Endothelial cell of umbilical vein (primary cell): ENCODE measurements around the gene PLCB4. TPM values are rescaled to one million over a fixed set of nuclear protein-coding genes. Genes with fewer than 3 reads are reported as not detected.

ENCODE experiments used
- BruUV-seq: library from RNA; stranded (reverse); fragments of 400-500 nt; replicated peaks from 2 replicates; lab custom pipeline; 2021; lab: Mats Ljungman, UMichigan
- CTCF ChIA-PET: fragments of 300-600, 350-600 bp; sonication (Branson Sonifier 250); formaldehyde crosslinking; loops from one replicate; lab custom pipeline; 2021; ENCODE audit warnings: antibody characterized with exemption, inconsistent platforms; lab: Charles Lee
- POLR2A ChIA-PET: fragments of 300-600, 350-600 bp; sonication (Branson Sonifier 250); formaldehyde crosslinking; loops from one replicate; lab custom pipeline; 2021; ENCODE audit warnings: antibody characterized with exemption, inconsistent platforms; lab: Charles Lee
- DNase-seq: peaks from one replicate; pipeline ENCODE4 v3.0.0-alpha.2; 2011; ENCODE audit warnings: low read depth, low spot score
- FAIRE-seq: peaks from 2 replicates; lab custom pipeline; 2011; peaks lifted over from hg19 to GRCh38; lab: Jason Lieb, UNC
- H2AFZ ChIP-seq: 2 replicates; pipeline ENCODE4 v1.6.0; 2012; ENCODE audit warnings: low read depth, low read length, control low read depth, inconsistent platforms
- H3K27ac ChIP-seq: 2 replicates; pipeline ENCODE4 v1.5.1; 2011; ENCODE audit warnings: low read depth, mild to moderate bottlenecking, control low read depth, low read length, moderate library complexity; ENCODE audit not compliant: insufficient read depth
- H3K27me3 ChIP-seq, 2 experiments: 2 replicates each; pipeline versions ENCODE4 v1.6.0 to v1.6.1; 2011; ENCODE audit warnings: low read length in 2 of 2, mixed read lengths in 1 of 2; ENCODE audit not compliant: control insufficient read depth in 2 of 2, insufficient read depth in 2 of 2
- H3K36me3 ChIP-seq, 2 experiments: 2 replicates in 1 of 2; 3 replicates in 1 of 2; pipeline ENCODE4 v1.5.1; 2011; ENCODE audit warnings: low read length in 2 of 2, mild to moderate bottlenecking in 1 of 2, moderate library complexity in 1 of 2; ENCODE audit not compliant: control insufficient read depth in 2 of 2, insufficient read depth in 2 of 2; ENCODE audit errors: extremely low read depth in 1 of 2
- H3K4me1 ChIP-seq: 3 replicates; pipeline ENCODE4 v1.5.1; 2011; ENCODE audit warnings: mild to moderate bottlenecking, low read length; ENCODE audit not compliant: control insufficient read depth, insufficient read depth; ENCODE audit errors: extremely low read depth
- H3K4me2 ChIP-seq: 2 replicates; pipeline ENCODE4 v1.6.1; 2011; ENCODE audit warnings: low read length, control low read depth, mixed read lengths; ENCODE audit not compliant: insufficient read depth
- H3K4me3 ChIP-seq, 3 experiments: fragments of 200-600 bp in 1 of 3; sonication (generic), shearing (Covaris generic) in 1 of 3; replicated peaks in 1 of 3; 2 replicates each; pipeline ENCODE4 v1.5.1; 2011 to 2016; ENCODE audit warnings: control low read depth in 3 of 3, low read length in 3 of 3, mild to moderate bottlenecking in 2 of 3, inconsistent platforms in 1 of 3, low read depth in 1 of 3, moderate library complexity in 1 of 3; ENCODE audit not compliant: insufficient read depth in 1 of 3
- H3K79me2 ChIP-seq: 2 replicates; pipeline ENCODE4 v1.6.0; 2012; ENCODE audit warnings: low read length, inconsistent platforms; ENCODE audit not compliant: control insufficient read depth, insufficient read depth
- H3K9ac ChIP-seq: replicated peaks from 2 replicates; pipeline ENCODE3; 2011; ENCODE audit warnings: low read length, control low read depth; ENCODE audit not compliant: insufficient read depth; ENCODE audit errors: extremely low read depth
- H3K9me1 ChIP-seq: replicated peaks from 3 replicates; pipeline ENCODE4 v1.6.0; 2011; ENCODE audit warnings: mild to moderate bottlenecking, low read length; ENCODE audit not compliant: control insufficient read depth, insufficient read depth; ENCODE audit errors: extremely low read depth
- H3K9me3 ChIP-seq: replicated peaks from 2 replicates; pipeline ENCODE4 v1.5.1; 2012; ENCODE audit warnings: low read length, inconsistent platforms; ENCODE audit not compliant: control insufficient read depth, insufficient read depth
- H4K20me1 ChIP-seq: replicated peaks from 2 replicates; pipeline ENCODE3; 2011; ENCODE audit warnings: mild to moderate bottlenecking, low read length; ENCODE audit not compliant: control insufficient read depth, insufficient read depth; ENCODE audit errors: extremely low read depth
- CTCF ChIP-seq, 2 donors: IDR thresholded peaks; 1 replicate in 1 of 2; 2 replicates in 1 of 2; pipeline ENCODE4 v1.5.1; 2011; ENCODE audit warnings: low read length in 2 of 2, mild to moderate bottlenecking in 2 of 2, moderate library complexity in 2 of 2, control low read depth in 1 of 2, inconsistent platforms in 1 of 2, low read depth in 1 of 2; ENCODE audit not compliant: insufficient read depth in 1 of 2; ENCODE audit errors: extremely low read depth in 1 of 2
- EZH2 ChIP-seq: IDR thresholded peaks from 2 replicates; pipeline ENCODE4 v1.6.1; 2012; ENCODE audit warnings: borderline replicate concordance, low read depth, mild to moderate bottlenecking, moderate library complexity, low read length, inconsistent platforms; ENCODE audit not compliant: severe bottlenecking
- FOS ChIP-seq: IDR thresholded peaks from 2 replicates; pipeline ENCODE4 v1.6.1; 2011; ENCODE audit warnings: mild to moderate bottlenecking, low read length, moderate library complexity, borderline replicate concordance; ENCODE audit not compliant: insufficient read depth
- GATA2 ChIP-seq: IDR thresholded peaks from 2 replicates; pipeline ENCODE4 v1.7.0; 2011; ENCODE audit warnings: low read depth, mild to moderate bottlenecking, moderate library complexity, mixed read lengths, low read length; ENCODE audit not compliant: insufficient read length, insufficient read depth
- JUN ChIP-seq: IDR thresholded peaks from 2 replicates; pipeline ENCODE4 v1.6.1; 2011; ENCODE audit warnings: borderline replicate concordance, low read depth; ENCODE audit not compliant: insufficient read length, insufficient read depth
- MAX ChIP-seq: IDR thresholded peaks from 2 replicates; pipeline ENCODE4 v1.6.1; 2011; ENCODE audit not compliant: insufficient read depth, insufficient read length
- MYC ChIP-seq: IDR thresholded peaks from one replicate; pipeline ENCODE4 v1.6.1; 2011; ENCODE audit warnings: mild to moderate bottlenecking, low read depth, low read length
- POLR2A ChIP-seq: IDR thresholded peaks from 2 replicates; pipeline ENCODE4 v1.6.1; 2012; ENCODE audit warnings: low read depth, mild to moderate bottlenecking, control low read depth, low read length
- POLR2AphosphoS5 ChIP-seq: IDR thresholded peaks from 2 replicates; pipeline ENCODE4 v1.6.1; 2012; ENCODE audit warnings: low read depth, mild to moderate bottlenecking, control low read depth, low read length, moderate library complexity; ENCODE audit not compliant: insufficient read depth
- dilution Hi-C: fragments of 300-500 bp; cut with MboI; formaldehyde crosslinking; loops from one replicate; pipeline ENCODE4 v1.15.0; 2019; ENCODE audit warnings: low sequenced_read_pairs; ENCODE audit not compliant: extremely low pct_ligation_motif_present
- intact Hi-C: fragments of 100-400 bp; cut with micrococcal nuclease; formaldehyde crosslinking; loops from one replicate; pipeline ENCODE4 v1.10.0; 2022
- polyA plus RNA-seq, 4 experiments: library from polyadenylated mRNA; depleted of rRNA in 3 of 4; stranded (reverse) in 3 of 4; unstranded in 1 of 4; fragments of >200 nt; gene quantifications; 2 replicates each; pipeline versions ENCODE4 v1.2.1 to v1.2.3, GENCODE V29; 2011 to 2012; ENCODE audit warnings: missing spikeins in 1 of 4
- total RNA-seq: library from RNA; stranded (reverse); gene quantifications from 2 replicates; pipeline ENCODE4 v1.2.3, GENCODE V29; 2021

Gene PLCB4
- total and polyA plus RNA-seq, 2 donors (not counting 3 experiments of a cell fraction or from before 2014, with no cell fraction given), result 0.37 to 1.7 TPM

- Histone ChIP-seq H3K4me1 (peaks cover 2% of the 10 kb centered on the region), H3K4me2 (no peak overlapping the region), H3K36me3 (no peaks in the 10 kb centered on the region), H3K9me3 (no peaks in the 10 kb centered on the region), H3K9ac (no peak overlapping the region), H3K9me1 (no peaks in the 10 kb centered on the region), H3K79me2 (no peaks in the 10 kb centered on the region), H4K20me1 (no peaks in the 10 kb centered on the region), H3K27me3 (no peaks in the 10 kb centered on the region), H3K27ac (no peak overlapping the region), H2AFZ (peak overlapping the region; percentile 75), H3K4me3 (no peak overlapping the region)
- BruUV-seq, result no TSS peak
- TF ChIP-seq JUN (no peak), GATA2 (no peak), FOS (no peak), EZH2 (no peak), POLR2AphosphoS5 (no peak), POLR2A (no peak), MYC (no peak), MAX (no peak), CTCF (IDR thresholded peaks at IDR 0.05; ENCODE audit: extremely low read depth in 1 of 2, insufficient read depth in 1 of 2, low read depth in 1 of 2, low read length in 2 of 2) (no peak)
- ChIA-PET CTCF (interaction anchor here (0.5 to 5.6 kb wide), 78 partner anchors 9 to 1343 kb away, joined by 3 to 776 read pairs (median 4); partner anchors contain the start of genes ANKEF1 and LAMP5), POLR2A (interaction anchor here (1.5 kb wide), 1 partner anchor 201 kb away, joined by 6 read pairs; no protein-coding TSS in a partner anchor)
- dilution Hi-C loops (no loop called here), intact Hi-C loops (loop anchor here (1.0 to 2.0 kb wide), 4 partner anchors 50 to 505 kb away; no protein-coding TSS in a partner anchor)
- FAIRE-seq, result peak; percentile 50
- DNase-seq, result peak; percentile 24
Measured at GRCh38 chr20:9408422-9409300, 339.8 kb downstream of the PLCB4 start.
